GM19193 (cell line): ENCODE results near the gene DELE1.

Experiments
- POLR2A ChIP-seq: IDR thresholded peaks from 4 replicates; pipeline ENCODE4 v1.6.1; 2011; ENCODE audit not compliant: insufficient read depth, insufficient read length; ENCODE audit errors: extremely low read depth

DELE1 gene

GRCh38 chr5:141923448-141924313, at the start of gene DELE1:
Gene DELE1, plus strand, starts transcription at chr5:141923871. Its CDS starts 71 bp downstream, at chr5:141923942.
- TF ChIP-seq POLR2A: peak; percentile 93

- TF ChIP-seq POLR2A: no peak
These were observed 49.8 kb upstream of the DELE1 start for GRCh38 chr5:141873933-141874261.

- no peak for TF ChIP-seq POLR2A
These were observed 49.3 kb upstream of the DELE1 start for GRCh38 chr5:141874262-141874964.

GRCh38 chr5:141875022-141875740, 48.5 kb upstream of the DELE1 start:
- TF ChIP-seq POLR2A: no peak

- TF ChIP-seq POLR2A: no peak
These were observed 47.7 kb upstream of the DELE1 start for GRCh38 chr5:141875795-141876627.

GRCh38 chr5:141876628-141877355, 46.9 kb upstream of the DELE1 start:
- TF ChIP-seq POLR2A: no peak

GRCh38 chr5:141877356-141878185, 46.1 kb upstream of the DELE1 start:
- no peak for TF ChIP-seq POLR2A

GRCh38 chr5:141878186-141878710, 45.4 kb upstream of the DELE1 start, which contains the start of gene PCDH1:
Gene PCDH1, minus strand, starts transcription at chr5:141878410. Its CDS starts 148 bp downstream, at chr5:141878262.
- TF ChIP-seq POLR2A: no peak

GRCh38 chr5:141878711-141879425, 44.8 kb upstream of the DELE1 start:
- no peak for TF ChIP-seq POLR2A

- TF ChIP-seq POLR2A: no peak
These were observed 44.3 kb upstream of the DELE1 start for GRCh38 chr5:141879426-141879759.

- no peak for TF ChIP-seq POLR2A
These were observed 43.5 kb upstream of the DELE1 start for GRCh38 chr5:141879941-141880738.
